ENCODE data around the gene ASIC3. TPM values are rescaled to one million over a fixed set of nuclear protein-coding genes. Genes with fewer than 3 reads are reported as not detected.

ASIC3 gene
- total and polyA plus RNA-seq, 2 donors (not counting 3 experiments of a cell fraction or from before 2014, with no cell fraction given): 0.69 to 0.70 TPM

GRCh38 chr7:151045262-151045661 lies 3.1 kb upstream of the ASIC3 start:
- no peak for FAIRE-seq
- no peak for DNase-seq (ENCODE audit: low read depth, low spot score)
- peaks cover 0 to 1% of the 10 kb centered on the region in 2 experiments for H3K27me3 ChIP-seq (ENCODE audit: control insufficient read depth in 2 of 2, insufficient read depth in 2 of 2, low read length in 2 of 2)
- dilution Hi-C loops (cut with MboI; ENCODE audit: extremely low pct_ligation_motif_present, low sequenced_read_pairs): no loop called here
- H4K20me1 ChIP-seq (replicated peaks; ENCODE audit: control insufficient read depth, extremely low read depth, insufficient read depth, low read length): no peaks in the 10 kb centered on the region
- no peaks in the 10 kb centered on the region for H3K9me3 ChIP-seq (replicated peaks; ENCODE audit: control insufficient read depth, insufficient read depth, low read length)
- H3K79me2 ChIP-seq (ENCODE audit: control insufficient read depth, insufficient read depth, low read length): no peaks in the 10 kb centered on the region
- no TSS peak for BruUV-seq (replicated peaks)
- no peaks in the 10 kb centered on the region for H3K36me3 ChIP-seq (ENCODE audit: control insufficient read depth in 2 of 2, extremely low read depth in 1 of 2, insufficient read depth in 2 of 2, low read length in 2 of 2)
- TF ChIP-seq EZH2 (IDR thresholded peaks at IDR 0.05; ENCODE audit: borderline replicate concordance, low read depth, low read length, severe bottlenecking): no peak
- TF ChIP-seq POLR2AphosphoS5 (IDR thresholded peaks at IDR 0.05; ENCODE audit: insufficient read depth, low read depth, low read length): no peak
- no peak for TF ChIP-seq POLR2A (IDR thresholded peaks at IDR 0.05; ENCODE audit: low read depth, low read length)
- no peak for TF ChIP-seq MAX (IDR thresholded peaks at IDR 0.05; ENCODE audit: insufficient read depth, insufficient read length)
- TF ChIP-seq CTCF (IDR thresholded peaks at IDR 0.05; ENCODE audit: extremely low read depth in 1 of 2, insufficient read depth in 1 of 2, low read depth in 1 of 2, low read length in 2 of 2): no peak
- TF ChIP-seq FOS (IDR thresholded peaks at IDR 0.05; ENCODE audit: borderline replicate concordance, insufficient read depth, low read length): no peak
- no peak for TF ChIP-seq JUN (IDR thresholded peaks at IDR 0.05; ENCODE audit: borderline replicate concordance, insufficient read depth, insufficient read length, low read depth)
- TF ChIP-seq GATA2 (IDR thresholded peaks at IDR 0.05; ENCODE audit: insufficient read depth, insufficient read length, low read depth, low read length): no peak
- TF ChIP-seq MYC (IDR thresholded peaks at IDR 0.05; ENCODE audit: low read depth, low read length): no peak
- H3K4me3 ChIP-seq (replicated peaks in 1 of 3; ENCODE audit: insufficient read depth in 1 of 3, low read depth in 1 of 3, low read length in 3 of 3): no peak overlapping the region
- no peak overlapping the region for H3K4me2 ChIP-seq (ENCODE audit: insufficient read depth, low read length)
- H2AFZ ChIP-seq (ENCODE audit: low read depth, low read length): no peak overlapping the region
- H3K9ac ChIP-seq (replicated peaks; ENCODE audit: extremely low read depth, insufficient read depth, low read length): no peak overlapping the region
- H3K9me1 ChIP-seq (replicated peaks; ENCODE audit: control insufficient read depth, extremely low read depth, insufficient read depth, low read length): no peaks in the 10 kb centered on the region
- no peak overlapping the region for H3K27ac ChIP-seq (ENCODE audit: insufficient read depth, low read depth, low read length)
- ChIA-PET POLR2A (no interaction called here), CTCF (interaction anchor here (1.0 to 1.6 kb wide), 2 partner anchors 17 to 27 kb away, joined by 5 read pairs; partner anchors contain the start of gene ABCB8)
- intact Hi-C loops (cut with micrococcal nuclease): no loop called here
- H3K4me1 ChIP-seq (ENCODE audit: control insufficient read depth, extremely low read depth, insufficient read depth, low read length): peaks cover under 1% of the 10 kb centered on the region

All from endothelial cell of umbilical vein (primary cell).